H1 (cell line): ENCODE measurements around the gene CABCOCO1.

Experiments
- CTCF ChIP-seq, 3 experiments: IDR thresholded peaks; 1 replicate in 2 of 3; 2 replicates in 1 of 3; pipeline versions ENCODE4 v1.5.1 to v1.6.1; 2011; ENCODE audit warnings: low read length in 3 of 3, mild to moderate bottlenecking in 3 of 3, inconsistent platforms in 2 of 3, low read depth in 1 of 3, moderate library complexity in 1 of 3; ENCODE audit not compliant: insufficient read depth in 1 of 3; ENCODE audit errors: control extremely low read depth in 1 of 3
- EP300 ChIP-seq, 2 experiments: IDR thresholded peaks; 1 replicate in 1 of 2; 2 replicates in 1 of 2; pipeline ENCODE4 v1.6.1; 2011 to 2012; ENCODE audit warnings: low read depth in 2 of 2, low read length in 2 of 2, mild to moderate bottlenecking in 2 of 2, borderline replicate concordance in 1 of 2, inconsistent platforms in 1 of 2, moderate library complexity in 1 of 2
- FOSL1 ChIP-seq: IDR thresholded peaks from 2 replicates; pipeline ENCODE4 v1.6.1; 2011; ENCODE audit warnings: mild to moderate bottlenecking, low read depth, low read length, moderate library complexity; ENCODE audit not compliant: insufficient read depth
- POLR2AphosphoS5 ChIP-seq: IDR thresholded peaks from 2 replicates; pipeline ENCODE4 v1.6.1; 2011; ENCODE audit warnings: low read depth, low read length
- RXRA ChIP-seq: IDR thresholded peaks from 2 replicates; pipeline ENCODE4 v1.6.1; 2011; ENCODE audit warnings: low read depth, mild to moderate bottlenecking, low read length, moderate library complexity; ENCODE audit not compliant: insufficient read depth

GRCh38 chr10:61792097-61792716 lies 129.5 kb downstream of the CABCOCO1 start:
- TF ChIP-seq CTCF (IDR thresholded peaks at IDR 0.05; ENCODE audit: control extremely low read depth in 1 of 3, insufficient read depth in 1 of 3, low read depth in 1 of 3, low read length in 3 of 3), result no peak
- no peak for TF ChIP-seq EP300 (IDR thresholded peaks at IDR 0.05; ENCODE audit: borderline replicate concordance in 1 of 2, low read depth in 2 of 2, low read length in 2 of 2)
- TF ChIP-seq FOSL1, result no peak
- TF ChIP-seq POLR2AphosphoS5, result no peak
- TF ChIP-seq RXRA, result no peak
